Right renal cortex interstitium (tissue), 3 donors: ENCODE measurements around the gene ZCCHC8. TPM values are rescaled to one million over a fixed set of nuclear protein-coding genes. Genes with fewer than 3 reads are reported as not detected.
"Not testable (repeated sequence)": the region's sequence is repeated elsewhere in the genome, so short reads cannot be mapped to it uniquely, and the experiment has no call there.

Experiments
- DNase-seq, 3 donors: peaks; one replicate each; pipeline ENCODE4 v3.0.0-alpha.2; 2013; ENCODE audit warnings: low read depth in 3 of 3, low spot score in 2 of 3
- polyA plus RNA-seq, 3 donors: library from polyadenylated mRNA; unstranded; fragments of 120-200 nt; gene quantifications; one replicate each; pipeline ENCODE4 v1.2.1, GENCODE V29; 2013; ENCODE audit not compliant: insufficient read length in 3 of 3

The ZCCHC8 gene
- polyA plus RNA-seq, 3 donors: 34.3 to 36.8 (median 35.5) TPM

GRCh38 chr12:122437656-122438121 lies 63.0 kb downstream of the ZCCHC8 start:
- no peak for DNase-seq

DNA sequence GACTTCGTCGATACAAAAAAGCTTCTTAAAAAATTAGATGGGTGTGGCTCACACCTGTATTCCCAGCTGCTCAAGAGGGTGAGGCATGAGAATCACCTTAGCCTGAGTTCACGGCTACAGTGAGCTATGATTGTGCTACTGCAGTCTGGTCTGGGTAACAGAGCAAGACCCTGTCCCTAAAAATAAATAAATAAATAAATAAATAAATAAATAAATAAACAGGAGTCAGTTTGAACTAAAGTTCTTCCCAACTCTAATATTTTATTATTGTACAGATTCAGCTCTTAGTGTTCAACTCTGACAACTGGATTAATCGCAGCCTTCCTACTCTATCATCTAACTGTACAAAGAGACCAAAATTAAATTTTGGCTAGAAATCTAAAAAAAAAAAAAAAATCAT lies 65.5 kb downstream of the ZCCHC8 start:
- DNase-seq: no peak

DNA sequence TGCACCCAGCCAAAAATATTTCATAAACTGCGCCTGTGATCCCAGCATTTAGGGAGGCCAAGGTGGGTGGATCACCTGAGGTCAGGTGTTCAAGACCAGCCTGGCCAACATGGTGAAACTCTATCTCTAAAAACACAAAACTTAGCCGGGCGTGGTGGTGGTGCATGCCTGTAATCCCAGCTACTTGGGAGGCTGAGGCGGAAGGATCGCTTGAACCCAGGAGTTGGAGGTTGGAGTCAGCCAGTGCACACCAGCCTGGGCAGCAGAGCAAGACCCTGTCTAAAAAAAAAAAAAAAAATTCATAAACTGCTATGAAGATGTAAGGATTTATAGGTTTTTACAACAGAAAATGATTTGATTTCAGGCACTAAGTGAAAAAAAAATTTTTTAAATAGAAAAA lies 71.7 kb downstream of the ZCCHC8 start:
- DNase-seq: not testable (repeated sequence)

DNA sequence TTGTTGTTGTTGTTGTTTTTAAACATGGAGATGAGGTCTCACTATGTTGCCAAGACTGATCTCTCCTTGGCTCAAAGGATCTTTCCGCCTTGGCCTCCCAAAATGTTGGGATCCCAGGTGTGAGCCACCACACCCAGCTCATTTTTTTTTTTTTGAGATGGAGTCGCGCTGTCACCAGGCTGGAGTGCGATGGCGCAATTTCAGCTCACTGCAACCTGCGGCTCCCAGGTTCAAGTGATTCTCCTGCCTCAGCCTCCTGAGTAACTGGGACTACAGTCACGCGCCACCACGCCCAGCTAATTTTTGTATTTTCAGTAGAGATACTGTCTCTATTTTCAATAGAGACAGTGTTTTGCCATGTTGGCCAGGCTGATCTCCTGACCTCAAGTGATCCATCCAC lies 73.3 kb downstream of the ZCCHC8 start:
- no peak for DNase-seq

DNA sequence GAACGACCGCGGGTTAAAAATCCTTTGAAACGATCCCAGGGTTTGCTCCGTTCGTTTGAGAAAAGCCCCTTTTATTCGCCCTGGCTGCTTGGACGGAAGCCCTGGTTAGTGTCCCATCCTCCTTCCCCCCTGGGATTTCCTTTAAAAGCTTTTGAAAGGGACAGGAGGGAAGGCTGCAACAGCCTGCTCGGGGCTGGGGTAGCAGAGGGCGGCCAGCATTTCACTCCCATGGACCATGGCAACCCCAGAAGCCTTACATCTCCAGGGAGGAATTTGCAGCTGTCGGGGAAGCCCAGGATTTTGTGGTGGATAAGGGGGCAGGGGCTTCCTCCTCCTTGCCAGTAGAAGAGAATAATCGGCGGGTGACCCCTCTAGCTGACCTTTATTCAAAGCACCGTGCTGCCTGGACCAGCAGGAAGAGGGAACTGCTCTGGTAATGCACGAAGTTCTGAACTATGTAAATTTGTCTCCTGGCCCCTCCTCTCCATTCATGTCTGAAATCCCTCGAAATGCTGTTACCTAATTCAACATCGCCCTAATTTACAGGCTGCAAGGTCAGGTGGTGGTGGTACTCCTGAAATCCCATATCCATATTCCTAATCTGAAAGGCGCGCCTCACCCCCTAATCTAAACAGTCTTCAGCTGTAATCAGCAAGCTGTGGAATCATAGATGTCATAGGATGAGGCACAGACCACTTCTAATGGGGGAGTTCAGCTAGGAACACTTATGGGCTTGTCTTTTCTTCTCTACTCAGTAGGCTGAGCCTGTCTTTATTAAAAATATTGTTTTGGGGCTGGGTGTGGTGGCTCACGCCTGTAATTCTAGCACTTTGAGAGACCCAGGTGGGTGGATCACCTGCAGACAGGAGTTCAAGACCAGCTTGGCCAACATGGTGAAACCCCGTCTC lies 77.2 kb downstream of the ZCCHC8 start:
- no peak for DNase-seq

- no peak for DNase-seq
These were observed 77.9 kb downstream of the ZCCHC8 start for GRCh38 chr12:122422730-122423257.

DNA sequence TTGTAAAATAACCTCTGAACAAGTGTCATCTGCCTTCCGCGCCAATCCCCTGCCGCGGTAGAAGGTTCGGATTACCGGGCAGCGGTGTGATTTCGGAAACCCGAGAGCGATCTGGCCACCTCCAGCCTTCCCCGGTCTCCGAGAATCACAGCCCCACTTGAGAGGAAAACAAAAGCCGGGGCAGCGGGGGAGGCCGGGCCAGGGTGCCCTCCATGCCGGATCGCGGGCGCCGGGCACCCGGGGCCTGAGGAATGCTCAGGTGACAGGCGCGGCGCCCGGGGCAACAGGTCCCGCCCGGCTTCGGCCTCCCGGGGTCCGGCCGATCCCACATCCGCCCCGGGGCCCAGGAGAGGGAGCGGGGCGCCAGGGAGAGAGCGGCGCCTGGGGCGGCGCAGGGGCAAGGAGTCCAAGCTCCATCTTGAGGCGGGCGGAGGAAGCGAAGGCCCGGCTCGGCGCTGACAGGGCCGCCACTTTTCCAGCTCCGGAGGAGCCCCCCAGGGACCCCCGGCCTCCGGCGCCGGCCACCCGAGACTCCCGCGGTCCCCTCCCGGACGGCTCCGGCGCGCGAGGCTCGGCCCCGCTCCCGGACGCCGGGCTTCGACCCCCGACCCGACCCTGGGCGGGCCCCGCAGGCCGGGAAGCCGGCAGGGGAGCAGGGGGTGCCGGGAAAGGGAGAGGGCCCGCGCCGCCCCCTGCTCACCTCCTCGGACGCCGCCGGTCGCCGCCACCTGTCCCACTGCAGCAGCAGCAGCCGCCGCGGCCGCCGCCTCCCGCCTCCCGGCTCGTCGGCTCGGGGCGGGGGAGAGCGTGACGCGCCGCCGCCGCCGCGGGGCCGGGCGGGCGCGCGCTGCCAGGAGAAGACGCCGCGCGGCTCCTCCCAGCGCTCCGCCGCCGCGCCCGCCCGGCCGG lies 78.7 kb downstream of the ZCCHC8 start, which contains the start of gene CLIP1:
Gene CLIP1 (minus strand): TSS at position 849 of the 909 bp plus-strand sequence. CDS start 42,217 bp downstream, outside the sequence.
- no peak for DNase-seq

Other genes with a start within 250 kb of the ZCCHC8 start
- gene VPS33A, start 234.4 kb downstream of the ZCCHC8 start, polyA plus RNA-seq: 10 to 100 TPM; 16.5 to 20.4 (median 18.0) TPM
- 10 to 100 TPM; 41.1 to 43.0 (median 41.9) TPM for gene CLIP1, start 78.3 kb downstream of the ZCCHC8 start, polyA plus RNA-seq
- 100 to 1,000 TPM; 215 to 259 (median 225) TPM for gene RSRC2, start 26.0 kb upstream of the ZCCHC8 start, polyA plus RNA-seq
- gene KNTC1, start 26.3 kb upstream of the ZCCHC8 start, polyA plus RNA-seq: 10 to 100 TPM; 31.6 to 37.1 (median 32.3) TPM
- under 1 TPM; 0.22 to 0.31 (median 0.24) TPM for gene HCAR2, start 202.4 kb upstream of the ZCCHC8 start, polyA plus RNA-seq
- gene HCAR3, start 215.9 kb upstream of the ZCCHC8 start, polyA plus RNA-seq: under 1 TPM; 0.18 to 0.28 (median 0.24) TPM
- 1 to 10 TPM; 2.0 to 3.2 (median 2.4) TPM for gene HCAR1, start 229.9 kb upstream of the ZCCHC8 start, polyA plus RNA-seq